ENCODE data around the gene SSRP1. TPM values are rescaled to one million over a fixed set of nuclear protein-coding genes. Genes with fewer than 3 reads are reported as not detected.

SSRP1 gene
- polyA plus RNA-seq, 2 of the 4 experiments (the other 2 are of a cell fraction): 288 to 357 TPM

DNA sequence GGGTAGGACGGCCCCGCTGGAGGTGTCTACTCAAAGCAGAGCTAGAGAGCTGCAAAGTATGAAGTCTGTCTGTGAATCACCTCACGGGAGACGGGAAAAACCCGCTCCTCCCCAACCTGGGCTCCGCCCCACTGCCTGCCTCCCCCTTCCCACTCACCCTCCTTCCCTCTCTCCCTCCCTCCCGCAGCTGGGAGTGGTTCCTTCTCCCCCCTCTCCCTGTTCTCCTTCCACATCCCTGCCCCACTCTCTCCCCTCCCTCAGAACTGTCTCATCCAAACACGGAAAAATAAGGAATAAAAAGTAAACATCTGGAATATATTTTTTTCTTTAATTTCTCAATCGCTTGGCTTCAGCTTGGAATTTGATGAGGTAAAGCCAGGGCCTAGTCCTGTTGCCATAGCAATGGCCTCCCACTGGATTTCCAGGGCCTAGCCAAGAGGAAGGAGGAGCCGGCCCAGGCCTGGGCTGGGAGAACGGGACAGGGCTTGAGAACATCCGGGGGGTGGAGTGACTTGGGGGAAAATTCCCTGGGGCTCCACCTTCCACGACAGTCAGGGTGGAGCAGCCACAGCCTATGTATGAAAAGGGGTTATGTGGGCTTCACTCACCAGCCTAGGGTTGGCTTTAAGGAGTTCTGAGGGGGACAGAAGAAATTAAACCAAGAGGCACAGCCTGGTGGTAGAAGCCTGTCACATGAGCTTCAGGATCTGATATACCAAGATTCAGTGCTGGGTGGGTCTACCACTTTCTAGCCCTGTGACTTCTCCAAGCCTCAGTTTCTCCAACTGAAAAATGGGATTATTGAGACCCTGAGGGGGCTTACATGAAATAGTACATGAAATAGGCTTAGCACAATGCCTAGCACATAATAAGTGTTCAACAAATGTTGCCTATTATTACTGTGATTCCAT is 13.2 kb downstream of the SSRP1 start:
- 2% methylated on average over 13 of the region's 13 CpGs for WGBS (ENCODE audit: missing lambda C conversion rate)
- Histone ChIP-seq H3K4me2 (peak overlapping the region; percentile 99), H3K9me3 (no peaks in the 10 kb centered on the region), H3K4me1 (peaks cover 53% of the 10 kb centered on the region), H3K27ac (peak overlapping the region; percentile 91 to 99), H3K4me3 (peak overlapping the region; percentile 64)
- DNase-seq (ENCODE audit: low read depth in 1 of 2, low spot score in 1 of 2) (peak; percentile 95 to 99), ATAC-seq (peak; percentile 57 to 79), FAIRE-seq (peak; percentile 23)
- TF ChIP-seq CEBPB (IDR thresholded peaks at IDR 0.05) (peak; percentile 25 to 68; a peak in 3 of 4 replicates), EHMT2 (IDR thresholded peaks at IDR 0.05; ENCODE audit: low read depth) (no peak), ZC3H11A (IDR thresholded peaks at IDR 0.05) (no peak), ESRRA (IDR thresholded peaks at IDR 0.05; ENCODE audit: borderline replicate concordance, low read length) (no peak), TFCP2L1 (CRISPR knock-in tag; IDR thresholded peaks at IDR 0.05) (no peak), ZNF302 (CRISPR knock-in tag; IDR thresholded peaks at IDR 0.05) (no peak), E2F6 (IDR thresholded peaks at IDR 0.05; ENCODE audit: borderline replicate concordance, low read depth) (0 out of 2 replicates have a peak, but pooled peaks have one; percentile 27), BHLHE40 (IDR thresholded peaks at IDR 0.05; ENCODE audit: low read depth, low read length) (no peak), POLR2A (IDR thresholded peaks at IDR 0.05; ENCODE audit: low read length) (peak; percentile 26; the same call in 1 of the 2 replicates), HOXB13 (CRISPR knock-in tag; IDR thresholded peaks at IDR 0.05; ENCODE audit: low read depth) (no peak), FOSL2 (IDR thresholded peaks at IDR 0.05) (no peak), FOSL2 (CRISPR knock-in tag; IDR thresholded peaks at IDR 0.05) (no peak; the same call in 1 of the 2 replicates), MYC (IDR thresholded peaks at IDR 0.05; ENCODE audit: borderline replicate concordance, low read length) (0 out of 2 replicates have a peak, but pooled peaks have one; percentile 11), CHD2 (IDR thresholded peaks at IDR 0.05; ENCODE audit: low read length, partially characterized antibody) (no peak), CHD4 (IDR thresholded peaks at IDR 0.05; ENCODE audit: borderline replicate concordance) (no peak), JUN (IDR thresholded peaks at IDR 0.05) (peak in 1 of 2 experiments; percentile 61; a peak in 2 of 5 replicates), EP300 (IDR thresholded peaks at IDR 0.05) (no peak), RCOR1 (IDR thresholded peaks at IDR 0.05; ENCODE audit: low read depth, low read length) (no peak), HEYL (CRISPR knock-in tag; IDR thresholded peaks at IDR 0.05) (no peak), HOXA7 (CRISPR knock-in tag; IDR thresholded peaks at IDR 0.05) (no peak), BCL3 (IDR thresholded peaks at IDR 0.05) (0 out of 3 replicates have a peak, but pooled peaks have one; percentile 7), KDM1A (IDR thresholded peaks at IDR 0.05; ENCODE audit: low read depth) (peak; percentile 50; the same call in 1 of the 2 replicates), EHF (CRISPR knock-in tag; IDR thresholded peaks at IDR 0.05) (no peak)
- TF ChIP-seq, protein P1, sequence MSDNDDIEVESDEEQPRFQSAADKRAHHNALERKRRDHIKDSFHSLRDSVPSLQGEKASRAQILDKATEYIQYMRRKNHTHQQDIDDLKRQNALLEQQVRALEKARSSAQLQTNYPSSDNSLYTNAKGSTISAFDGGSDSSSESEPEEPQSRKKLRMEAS (IDR thresholded peaks at IDR 0.05): peak; percentile 12; the same call in 1 of the 2 replicates
- TF ChIP-seq, protein P2, sequence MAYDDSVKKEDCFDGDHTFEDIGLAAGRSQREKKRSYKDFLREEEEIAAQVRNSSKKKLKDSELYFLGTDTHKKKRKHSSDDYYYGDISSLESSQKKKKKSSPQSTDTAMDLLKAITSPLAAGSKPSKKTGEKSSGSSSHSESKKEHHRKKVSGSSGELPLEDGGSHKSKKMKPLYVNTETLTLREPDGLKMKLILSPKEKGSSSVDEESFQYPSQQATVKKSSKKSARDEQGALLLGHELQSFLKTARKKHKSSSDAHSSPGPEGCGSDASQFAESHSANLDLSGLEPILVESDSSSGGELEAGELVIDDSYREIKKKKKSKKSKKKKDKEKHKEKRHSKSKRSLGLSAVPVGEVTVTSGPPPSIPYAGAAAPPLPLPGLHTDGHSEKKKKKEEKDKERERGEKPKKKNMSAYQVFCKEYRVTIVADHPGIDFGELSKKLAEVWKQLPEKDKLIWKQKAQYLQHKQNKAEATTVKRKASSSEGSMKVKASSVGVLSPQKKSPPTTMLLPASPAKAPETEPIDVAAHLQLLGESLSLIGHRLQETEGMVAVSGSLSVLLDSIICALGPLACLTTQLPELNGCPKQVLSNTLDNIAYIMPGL (CRISPR knock-in tag; IDR thresholded peaks at IDR 0.05; ENCODE audit: borderline replicate concordance): no peak
- TF ChIP-seq, protein P3, sequence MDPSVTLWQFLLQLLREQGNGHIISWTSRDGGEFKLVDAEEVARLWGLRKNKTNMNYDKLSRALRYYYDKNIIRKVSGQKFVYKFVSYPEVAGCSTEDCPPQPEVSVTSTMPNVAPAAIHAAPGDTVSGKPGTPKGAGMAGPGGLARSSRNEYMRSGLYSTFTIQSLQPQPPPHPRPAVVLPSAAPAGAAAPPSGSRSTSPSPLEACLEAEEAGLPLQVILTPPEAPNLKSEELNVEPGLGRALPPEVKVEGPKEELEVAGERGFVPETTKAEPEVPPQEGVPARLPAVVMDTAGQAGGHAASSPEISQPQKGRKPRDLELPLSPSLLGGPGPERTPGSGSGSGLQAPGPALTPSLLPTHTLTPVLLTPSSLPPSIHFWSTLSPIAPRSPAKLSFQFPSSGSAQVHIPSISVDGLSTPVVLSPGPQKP (IDR thresholded peaks at IDR 0.05; ENCODE audit: low read depth, low read length): no peak
- TF ChIP-seq, protein P4, sequence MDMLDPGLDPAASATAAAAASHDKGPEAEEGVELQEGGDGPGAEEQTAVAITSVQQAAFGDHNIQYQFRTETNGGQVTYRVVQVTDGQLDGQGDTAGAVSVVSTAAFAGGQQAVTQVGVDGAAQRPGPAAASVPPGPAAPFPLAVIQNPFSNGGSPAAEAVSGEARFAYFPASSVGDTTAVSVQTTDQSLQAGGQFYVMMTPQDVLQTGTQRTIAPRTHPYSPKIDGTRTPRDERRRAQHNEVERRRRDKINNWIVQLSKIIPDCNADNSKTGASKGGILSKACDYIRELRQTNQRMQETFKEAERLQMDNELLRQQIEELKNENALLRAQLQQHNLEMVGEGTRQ (IDR thresholded peaks at IDR 0.05): no peak
- TF ChIP-seq, protein P5, sequence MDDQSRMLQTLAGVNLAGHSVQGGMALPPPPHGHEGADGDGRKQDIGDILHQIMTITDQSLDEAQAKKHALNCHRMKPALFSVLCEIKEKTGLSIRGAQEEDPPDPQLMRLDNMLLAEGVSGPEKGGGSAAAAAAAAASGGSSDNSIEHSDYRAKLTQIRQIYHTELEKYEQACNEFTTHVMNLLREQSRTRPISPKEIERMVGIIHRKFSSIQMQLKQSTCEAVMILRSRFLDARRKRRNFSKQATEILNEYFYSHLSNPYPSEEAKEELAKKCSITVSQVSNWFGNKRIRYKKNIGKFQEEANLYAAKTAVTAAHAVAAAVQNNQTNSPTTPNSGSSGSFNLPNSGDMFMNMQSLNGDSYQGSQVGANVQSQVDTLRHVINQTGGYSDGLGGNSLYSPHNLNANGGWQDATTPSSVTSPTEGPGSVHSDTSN (IDR thresholded peaks at IDR 0.05): 0 out of 2 replicates have a peak, but pooled peaks have one; percentile 44
- ChIA-PET CTCF (interaction anchor here (0.8 to 2.6 kb wide), 9 partner anchors 8 to 246 kb away, joined by 3 to 16 read pairs (median 5); partner anchors contain the start of genes P2RX3, SSRP1 and UBE2L6), POLR2A (interaction anchor here (0.6 to 2.9 kb wide), 6 partner anchors 10 to 412 kb away, joined by 3 to 42 read pairs (median 6); partner anchors contain the start of gene SSRP1)

Measured in A549 (cell line).